GM08714 (cell line): ENCODE results near the gene BCKDHB.

Experiments used
- H3K4me3 ChIP-seq: fragments of 200-500 bp; sonication (Bioruptor generic); 2 replicates; pipeline ENCODE4 v1.5.1; 2014; ENCODE audit warnings: mild to moderate bottlenecking, low read length, inconsistent platforms
- ZNF274 ChIP-seq: IDR thresholded peaks from 2 replicates; pipeline ENCODE4 v1.6.1; 2012; ENCODE audit warnings: mild to moderate bottlenecking, low read depth, low read length

Gene BCKDHB

DNA sequence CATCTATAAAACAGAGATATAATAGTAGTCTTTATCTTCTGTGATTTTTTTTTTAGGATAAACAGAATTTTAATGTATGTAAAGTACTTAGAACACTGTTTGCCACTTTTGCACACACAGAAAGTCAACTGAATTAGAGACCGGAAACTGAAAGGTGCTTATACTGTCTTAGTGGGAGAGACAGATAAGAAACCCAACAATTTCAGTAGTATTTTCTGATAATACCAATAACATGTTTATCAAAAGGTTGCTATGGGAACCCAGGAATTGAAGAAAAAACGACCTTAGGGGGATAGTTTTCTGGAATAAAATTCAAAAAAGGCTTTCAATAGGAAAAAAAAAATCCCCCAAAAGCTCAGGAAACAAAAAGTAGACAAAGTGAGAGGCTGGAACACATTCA lies 138.6 kb downstream of the BCKDHB start:
- TF ChIP-seq ZNF274 = no peak
- no peak overlapping the region for H3K4me3 ChIP-seq

DNA sequence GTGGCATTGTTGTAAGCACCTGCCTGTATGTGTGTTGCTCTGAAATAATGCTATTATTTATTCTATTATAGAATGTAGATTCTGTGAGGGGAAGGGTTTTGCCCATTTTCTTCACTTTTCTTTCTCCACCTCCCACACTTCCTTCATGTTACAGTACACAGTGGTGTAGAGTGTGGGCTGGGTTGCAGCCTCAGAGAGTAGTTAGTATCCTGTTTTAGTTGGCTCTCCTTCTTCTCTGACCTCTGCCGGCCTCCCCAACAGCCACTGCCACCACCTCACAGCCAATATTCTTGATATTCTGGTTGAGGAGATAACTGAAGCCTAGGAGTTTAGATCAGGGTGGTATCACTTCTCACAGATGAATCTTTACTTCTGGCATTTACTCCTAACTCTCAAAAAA lies 143.4 kb downstream of the BCKDHB start:
- H3K4me3 ChIP-seq = no peak overlapping the region
- TF ChIP-seq ZNF274 = no peak

DNA sequence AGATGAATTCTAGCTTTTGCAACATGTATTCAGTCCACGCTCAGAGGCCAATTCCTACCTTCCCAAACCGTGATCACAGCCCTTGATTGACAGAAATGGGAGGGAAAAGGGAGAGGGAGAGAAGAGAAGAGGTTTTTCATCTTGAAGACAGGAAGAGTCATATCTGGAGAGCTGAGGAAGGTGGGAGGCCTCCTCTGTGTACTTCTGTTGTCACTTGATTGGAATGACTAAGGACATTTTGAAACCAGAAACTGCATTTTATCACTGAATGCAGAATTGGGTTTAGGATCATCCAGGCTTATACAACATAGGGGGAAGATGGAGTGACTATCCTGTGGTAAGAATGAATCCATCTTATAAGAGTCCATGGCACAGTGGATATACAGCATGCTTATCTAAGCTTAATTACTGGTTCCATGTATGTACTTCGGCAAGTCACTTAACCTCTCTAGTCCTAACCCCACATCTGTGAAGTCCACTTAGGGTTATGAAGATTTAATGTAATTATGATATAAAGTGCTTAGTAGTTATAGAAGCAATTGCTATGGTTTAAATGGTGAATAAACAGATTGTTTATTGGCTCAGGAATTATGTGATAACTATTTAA lies 144.0 kb downstream of the BCKDHB start:
- H3K4me3 ChIP-seq = no peak overlapping the region
- no peak for TF ChIP-seq ZNF274

DNA sequence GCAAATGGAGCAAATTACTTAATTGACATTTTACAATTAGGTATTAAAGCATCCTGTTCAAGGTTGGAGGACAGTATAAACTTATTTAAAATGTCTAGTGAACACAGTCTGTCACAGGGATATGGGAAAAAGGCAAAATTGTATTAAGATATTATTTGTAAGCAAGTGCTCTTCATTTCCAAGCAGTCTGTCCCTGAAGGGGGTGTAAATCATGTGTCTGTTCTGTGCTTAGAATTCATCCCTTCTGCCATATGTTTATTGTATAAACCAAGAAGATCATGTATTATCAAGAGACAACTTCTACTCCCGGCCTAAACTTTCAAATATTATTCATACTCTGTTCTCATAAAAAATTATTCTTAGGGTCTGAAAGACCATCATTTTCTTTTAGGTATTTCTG lies 144.8 kb downstream of the BCKDHB start:
- no peak for TF ChIP-seq ZNF274
- H3K4me3 ChIP-seq = no peak overlapping the region

DNA sequence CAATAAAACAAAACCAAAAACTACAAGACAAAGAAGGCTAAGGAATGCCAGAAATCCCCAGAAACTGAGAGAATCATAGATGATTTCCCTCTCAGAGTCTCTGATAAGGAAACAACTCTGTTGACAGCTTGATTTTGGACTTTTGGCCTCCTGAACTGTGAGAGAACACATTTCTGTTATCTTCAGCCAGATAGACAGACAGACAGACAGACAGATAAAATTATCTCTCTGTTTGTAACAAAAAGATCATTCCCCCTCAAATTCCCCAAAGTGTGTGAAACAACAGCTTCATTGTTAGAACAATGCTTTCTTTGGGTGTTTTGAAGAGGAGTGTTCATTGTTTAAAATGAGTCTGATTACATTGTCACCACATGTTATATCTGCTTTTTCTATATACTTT lies 148.2 kb downstream of the BCKDHB start:
- TF ChIP-seq ZNF274 = no peak
- H3K4me3 ChIP-seq = no peak overlapping the region

DNA sequence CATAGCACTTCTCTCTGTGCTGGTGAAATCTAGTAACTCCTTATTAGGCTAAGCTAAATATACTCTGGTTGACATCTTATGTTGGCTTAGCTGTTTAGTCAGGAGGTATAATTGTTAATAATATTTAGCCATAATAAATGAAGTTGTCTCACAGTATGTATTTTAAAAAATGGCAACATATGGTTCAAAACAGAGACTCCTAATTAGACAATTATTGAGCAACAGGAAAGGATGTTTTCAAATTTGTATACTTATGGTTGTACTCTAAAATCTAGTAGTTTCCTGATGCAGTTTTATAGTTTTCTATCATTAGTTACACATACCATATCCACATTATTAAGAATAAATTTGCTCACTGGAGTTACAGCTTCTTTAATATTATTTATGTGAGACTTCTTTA lies 150.2 kb downstream of the BCKDHB start:
- TF ChIP-seq ZNF274 = no peak
- H3K4me3 ChIP-seq = no peak overlapping the region

DNA sequence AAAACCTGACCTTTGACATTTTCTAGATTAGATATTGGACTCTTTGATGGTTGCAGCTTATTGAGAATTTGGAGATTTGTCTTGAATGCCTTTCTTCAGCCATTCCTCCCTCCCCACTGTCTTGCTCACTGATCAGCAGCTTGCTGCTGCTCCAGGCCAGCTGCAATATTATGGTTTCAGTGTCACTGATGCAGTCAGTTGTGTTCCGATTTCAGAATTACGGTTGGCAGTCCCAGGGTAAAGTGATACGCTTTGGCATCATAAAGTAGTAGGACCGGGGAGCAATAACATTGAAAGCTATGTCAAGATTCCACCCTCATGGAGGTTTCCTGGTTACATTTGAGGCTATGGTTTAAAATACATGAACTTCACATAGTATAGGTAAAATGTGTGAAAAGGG lies 152.6 kb downstream of the BCKDHB start:
- no peak overlapping the region for H3K4me3 ChIP-seq
- no peak for TF ChIP-seq ZNF274

DNA sequence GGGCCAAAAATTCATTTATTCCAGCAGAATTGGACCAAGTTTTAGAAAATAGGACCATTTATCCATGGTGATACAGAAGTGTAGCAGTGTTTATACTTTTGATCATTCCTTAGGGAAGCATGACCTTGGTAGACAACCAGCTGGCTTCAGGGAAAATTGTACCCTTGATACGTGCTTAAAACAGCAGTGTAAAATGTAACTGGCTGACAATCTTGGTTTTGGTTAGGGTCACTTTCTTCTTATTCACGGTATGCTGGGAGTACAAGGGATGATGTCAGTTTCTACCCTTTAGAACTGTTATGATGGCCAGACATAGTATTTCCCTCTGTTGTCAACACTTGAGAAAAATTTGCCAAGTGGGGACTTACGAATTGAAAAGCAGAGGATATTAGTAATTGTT lies 157.1 kb downstream of the BCKDHB start:
- H3K4me3 ChIP-seq = no peak overlapping the region
- TF ChIP-seq ZNF274 = no peak

DNA sequence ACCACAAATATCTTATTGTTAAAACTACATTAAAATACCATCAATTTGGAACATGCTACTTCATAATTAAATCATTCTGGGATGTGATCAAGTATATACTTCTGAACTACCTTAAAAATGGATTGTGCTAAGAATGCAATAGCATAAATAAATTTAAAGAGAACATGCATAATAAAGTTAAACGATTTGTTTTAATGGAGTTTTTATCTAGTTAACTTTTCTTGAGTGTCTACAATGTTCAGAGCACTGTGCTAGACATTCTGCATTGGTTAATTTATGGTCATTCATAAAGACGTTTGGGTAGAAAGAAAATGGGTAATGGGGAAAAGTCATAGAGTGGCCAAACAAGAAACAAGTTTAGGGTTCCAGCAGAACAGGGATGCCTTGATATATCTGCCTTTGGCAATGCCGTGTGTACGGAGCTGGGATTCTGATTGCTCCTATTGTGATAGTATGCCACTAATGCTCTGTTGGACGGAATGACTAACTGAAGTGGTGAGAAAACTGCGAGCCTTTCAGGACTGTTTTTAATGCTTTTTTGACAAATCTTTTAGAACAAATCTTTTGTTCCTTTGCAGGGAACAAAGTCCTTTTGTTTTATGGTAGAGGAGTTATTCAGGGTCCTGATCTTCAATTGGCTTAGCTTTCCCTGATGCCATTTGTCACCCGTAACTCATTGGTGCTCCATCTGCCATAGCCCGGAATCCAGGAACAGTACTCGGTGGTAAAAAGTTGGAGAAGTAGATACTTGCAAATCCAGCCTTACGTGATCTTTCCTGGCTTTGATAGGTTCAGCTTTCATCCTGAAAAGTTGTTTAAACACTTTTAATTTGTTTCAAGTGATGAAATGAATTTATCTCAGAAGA lies 162.6 kb downstream of the BCKDHB start:
- TF ChIP-seq ZNF274 = no peak
- no peak overlapping the region for H3K4me3 ChIP-seq

DNA sequence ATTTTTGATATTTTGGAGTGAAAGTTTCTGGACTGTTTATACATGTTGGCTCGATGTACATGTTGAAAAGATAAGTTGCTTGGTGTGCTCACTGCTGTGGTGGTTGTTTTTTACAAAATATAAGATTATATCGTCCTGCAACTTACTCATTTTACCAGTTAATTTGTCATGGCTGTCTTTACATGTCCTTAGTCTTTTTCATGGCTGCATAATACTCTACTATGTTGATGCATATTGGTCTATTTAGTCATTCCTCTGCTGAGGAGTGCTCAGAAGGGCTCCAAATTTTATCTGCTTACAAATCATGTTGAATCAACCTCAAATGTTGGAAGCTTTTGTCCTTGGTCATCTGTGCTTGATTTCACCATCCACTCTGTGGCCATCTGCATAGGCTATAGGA lies 164.6 kb downstream of the BCKDHB start:
- no peak overlapping the region for H3K4me3 ChIP-seq
- TF ChIP-seq ZNF274 = no peak

DNA sequence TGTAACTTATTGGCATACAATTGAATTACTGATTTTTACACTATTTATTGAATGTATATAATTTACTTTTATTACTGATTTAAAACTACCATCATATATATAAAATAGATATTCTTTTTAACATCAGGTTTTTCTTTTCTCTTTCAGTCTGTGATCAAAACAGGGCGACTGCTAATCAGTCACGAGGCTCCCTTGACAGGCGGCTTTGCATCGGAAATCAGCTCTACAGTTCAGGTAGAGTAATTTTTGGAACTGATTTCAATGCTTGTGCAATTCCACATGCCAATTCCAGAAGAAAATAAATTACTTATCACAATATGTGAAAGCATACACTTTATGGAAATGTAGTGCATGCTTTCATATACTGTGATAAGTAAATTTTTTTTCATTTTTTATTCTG lies 166.5 kb downstream of the BCKDHB start:
- no peak for TF ChIP-seq ZNF274
- H3K4me3 ChIP-seq = no peak overlapping the region

DNA sequence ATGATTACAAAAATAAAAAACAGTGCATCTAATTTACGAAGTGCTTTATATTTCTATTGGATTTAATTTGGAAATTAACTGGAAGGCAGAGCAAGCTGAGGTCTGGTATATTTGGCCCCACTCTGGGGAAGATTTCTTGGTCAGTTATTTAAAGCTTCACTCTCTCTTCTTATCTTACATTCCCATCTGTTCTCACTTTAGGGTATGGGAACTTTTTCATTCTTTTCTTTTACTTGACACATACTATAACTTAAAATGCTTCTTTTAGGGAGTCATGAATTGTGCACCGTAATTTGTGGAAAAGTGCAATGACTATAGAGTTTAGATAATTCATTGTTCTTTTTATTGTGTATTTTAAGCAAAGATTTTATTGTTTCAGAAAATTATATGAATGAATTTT lies 170.4 kb downstream of the BCKDHB start:
- no peak overlapping the region for H3K4me3 ChIP-seq
- no peak for TF ChIP-seq ZNF274

DNA sequence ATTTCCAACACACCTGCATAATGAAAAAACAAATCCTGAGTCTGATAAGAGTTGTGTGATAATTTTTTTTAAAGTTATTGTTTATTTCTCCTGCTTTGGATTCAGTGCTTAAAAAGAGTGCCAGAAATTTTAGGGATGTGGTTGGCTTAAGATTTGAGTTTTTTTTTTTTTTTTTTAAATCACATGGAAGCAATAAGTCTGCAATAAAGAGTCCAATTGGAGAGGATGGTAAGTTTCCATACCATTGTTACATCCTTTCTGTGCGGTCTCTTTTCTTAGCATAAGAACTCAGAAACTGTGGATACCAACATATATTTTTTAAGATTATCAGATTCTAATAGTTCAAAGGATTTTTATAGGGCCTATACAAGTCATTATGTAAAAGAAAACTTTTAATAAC lies 171.0 kb downstream of the BCKDHB start:
- TF ChIP-seq ZNF274 = no peak

DNA sequence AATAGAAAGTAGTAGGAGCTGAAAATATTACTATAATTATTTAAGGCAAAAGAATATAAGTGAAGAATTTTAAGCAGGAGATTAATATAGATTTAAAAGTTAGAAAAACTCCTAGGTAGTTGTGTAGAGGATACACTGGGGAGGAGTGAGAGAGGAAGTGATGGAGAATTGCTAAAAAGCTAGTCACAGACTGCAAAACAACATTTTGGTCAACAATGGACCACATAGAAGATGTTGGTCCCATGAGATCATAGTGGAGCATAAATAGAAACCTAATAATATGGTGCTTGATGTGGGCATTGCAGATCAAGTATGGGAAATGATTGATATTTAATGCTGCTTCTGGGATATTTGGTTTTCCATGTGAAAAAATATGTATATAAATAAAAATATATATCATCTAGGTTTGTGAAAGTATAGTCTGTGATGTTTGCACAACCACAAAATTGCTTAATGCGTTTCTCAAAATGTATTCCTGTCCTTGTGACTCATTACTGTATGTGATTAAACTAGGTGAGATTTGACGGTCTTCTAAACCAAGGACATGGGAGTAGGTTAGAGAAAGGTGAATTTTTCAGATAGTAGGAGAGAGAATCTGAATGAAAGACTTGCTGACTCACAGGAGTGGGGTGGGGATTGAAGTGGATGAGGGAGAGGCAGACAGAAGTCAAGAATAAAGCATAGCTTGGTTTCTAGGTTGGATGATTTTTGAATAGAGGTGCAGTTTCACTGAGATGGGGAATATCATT lies 174.0 kb downstream of the BCKDHB start:
- H3K4me3 ChIP-seq = no peak overlapping the region
- no peak for TF ChIP-seq ZNF274

More for the DNA sequence above, 171.0 kb downstream of the BCKDHB start:
- H3K4me3 ChIP-seq = no peak overlapping the region

DNA sequence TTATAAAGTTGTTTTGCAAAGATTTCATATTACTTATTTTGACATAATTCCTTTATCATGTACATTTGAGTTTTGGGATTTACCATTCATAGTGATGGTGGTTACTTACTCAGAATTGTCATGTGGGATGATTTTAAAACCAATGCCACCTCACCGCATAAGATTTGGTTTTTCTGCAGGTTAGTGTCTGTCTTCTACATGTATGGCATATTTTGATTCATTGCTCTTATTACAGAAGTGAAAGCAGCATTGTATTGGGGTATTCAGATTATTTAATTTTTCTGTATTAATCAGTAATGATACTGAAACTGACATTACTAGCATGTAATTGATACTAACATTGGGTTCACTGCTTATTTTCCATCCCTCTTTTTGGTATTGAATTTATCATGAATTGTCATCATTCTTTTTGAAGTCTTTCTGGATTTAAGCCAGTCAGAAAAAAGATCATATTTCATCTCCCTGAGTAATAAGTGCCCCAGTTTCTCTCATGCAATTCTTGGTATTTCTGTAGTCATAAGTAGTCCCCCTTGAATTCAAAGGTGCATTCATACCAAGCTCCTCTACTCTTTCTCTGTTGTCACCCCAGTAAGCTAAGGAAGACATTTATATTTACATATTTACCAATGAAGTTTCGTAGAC lies 176.6 kb downstream of the BCKDHB start:
- H3K4me3 ChIP-seq = no peak overlapping the region

More for the DNA sequence above, 176.6 kb downstream of the BCKDHB start:
- TF ChIP-seq ZNF274 = no peak
